ENCODE data around the gene FTSJ1.
A peak's percentile ranks its signal among the peaks of the same experiment; 100 is the strongest.

The FTSJ1 gene

GRCh38 chrX:48530736-48531135 is 54.7 kb downstream of the FTSJ1 start:
- peaks cover 0 to 4% (median 0%) of the 10 kb centered on the region in 5 donors for H3K27me3 ChIP-seq (ENCODE audit: control insufficient read depth in 5 of 5, insufficient read depth in 4 of 5, low read length in 5 of 5)
- no peak overlapping the region for H3K4me3 ChIP-seq (ENCODE audit: low read depth in 1 of 5, low read length in 5 of 5)
- H3K4me1 ChIP-seq (ENCODE audit: control insufficient read depth in 5 of 5, insufficient read depth in 5 of 5, low read length in 5 of 5), result no peaks in the 10 kb centered on the region
- peaks cover 0 to 2% (median 0%) of the 10 kb centered on the region in 5 donors for H3K9me3 ChIP-seq (ENCODE audit: control insufficient read depth in 5 of 5, low read length in 5 of 5)
- H3K9ac ChIP-seq (ENCODE audit: low read length in 5 of 5), result no peak overlapping the region
- H3K36me3 ChIP-seq (ENCODE audit: control insufficient read depth in 5 of 5, insufficient read depth in 5 of 5, low read length in 5 of 5), result peaks cover 0 to 18% (median 11%) of the 10 kb centered on the region in 5 donors
- peak overlapping the region; percentile 57 for H3K27ac ChIP-seq (ENCODE audit: low read depth, low read length)

GRCh38 chrX:48531358-48531959 is 55.5 kb downstream of the FTSJ1 start:
- peaks cover 0 to 2% (median 0%) of the 10 kb centered on the region in 5 donors for H3K9me3 ChIP-seq (ENCODE audit: control insufficient read depth in 5 of 5, low read length in 5 of 5)
- H3K27me3 ChIP-seq (ENCODE audit: control insufficient read depth in 5 of 5, insufficient read depth in 4 of 5, low read length in 5 of 5), result peaks cover 0 to 4% (median 0%) of the 10 kb centered on the region in 5 donors
- peak overlapping the region in 1 of 5 donors; percentile 9 for H3K9ac ChIP-seq (ENCODE audit: low read length in 5 of 5)
- H3K4me1 ChIP-seq (ENCODE audit: control insufficient read depth in 5 of 5, insufficient read depth in 5 of 5, low read length in 5 of 5), result no peaks in the 10 kb centered on the region
- H3K27ac ChIP-seq (ENCODE audit: low read depth, low read length), result peak overlapping the region; percentile 57
- peaks cover 0 to 17% (median 11%) of the 10 kb centered on the region in 5 donors for H3K36me3 ChIP-seq (ENCODE audit: control insufficient read depth in 5 of 5, insufficient read depth in 5 of 5, low read length in 5 of 5)
- H3K4me3 ChIP-seq (ENCODE audit: low read depth in 1 of 5, low read length in 5 of 5), result no peak overlapping the region

- H3K27me3 ChIP-seq (ENCODE audit: control insufficient read depth in 5 of 5, insufficient read depth in 4 of 5, low read length in 5 of 5), result peaks cover 0 to 3% (median 0%) of the 10 kb centered on the region in 5 donors
- H3K27ac ChIP-seq (ENCODE audit: low read depth, low read length), result peak overlapping the region; percentile 12
- no peak overlapping the region for H3K9ac ChIP-seq (ENCODE audit: low read length in 5 of 5)
- H3K4me3 ChIP-seq (ENCODE audit: low read depth in 1 of 5, low read length in 5 of 5), result no peak overlapping the region
- no peaks in the 10 kb centered on the region for H3K4me1 ChIP-seq (ENCODE audit: control insufficient read depth in 5 of 5, insufficient read depth in 5 of 5, low read length in 5 of 5)
- H3K9me3 ChIP-seq (ENCODE audit: control insufficient read depth in 5 of 5, low read length in 5 of 5), result peaks cover 0 to 2% (median 0%) of the 10 kb centered on the region in 5 donors
- peaks cover 0 to 10% (median 7%) of the 10 kb centered on the region in 5 donors for H3K36me3 ChIP-seq (ENCODE audit: control insufficient read depth in 5 of 5, insufficient read depth in 5 of 5, low read length in 5 of 5)
Observed at GRCh38 chrX:48532161-48532560, 56.2 kb downstream of the FTSJ1 start.

GRCh38 chrX:48533165-48533564 is 57.2 kb downstream of the FTSJ1 start:
- H3K9ac ChIP-seq (ENCODE audit: low read length in 5 of 5), result no peak overlapping the region
- peaks cover 0 to 3% (median 2%) of the 10 kb centered on the region in 5 donors for H3K36me3 ChIP-seq (ENCODE audit: control insufficient read depth in 5 of 5, insufficient read depth in 5 of 5, low read length in 5 of 5)
- no peak overlapping the region for H3K4me3 ChIP-seq (ENCODE audit: low read depth in 1 of 5, low read length in 5 of 5)
- peaks cover 0 to 2% (median 0%) of the 10 kb centered on the region in 5 donors for H3K9me3 ChIP-seq (ENCODE audit: control insufficient read depth in 5 of 5, low read length in 5 of 5)
- no peaks in the 10 kb centered on the region for H3K27me3 ChIP-seq (ENCODE audit: control insufficient read depth in 5 of 5, insufficient read depth in 4 of 5, low read length in 5 of 5)
- H3K27ac ChIP-seq (ENCODE audit: low read depth, low read length), result no peak overlapping the region
- peaks cover 0 to 3% (median 0%) of the 10 kb centered on the region in 5 donors for H3K4me1 ChIP-seq (ENCODE audit: control insufficient read depth in 5 of 5, insufficient read depth in 5 of 5, low read length in 5 of 5)

Data from subcutaneous abdominal adipose tissue (tissue), 5 donors.